MM.1S (cell line): ENCODE measurements around the gene MSANTD1.

ENCODE experiments used
- DNase-seq: peaks from one replicate; pipeline ENCODE4 v3.0.0-alpha.2; 2015
- H2AFZ ChIP-seq: fragments of 300-600 bp; sonication (generic); 2 replicates; pipeline ENCODE4 v1.6.0; 2016; ENCODE audit warnings: antibody characterized with exemption, low read length
- H3F3A ChIP-seq: fragments of 300-600 bp; sonication (generic); 2 replicates; pipeline ENCODE4 v1.6.1; 2016; ENCODE audit warnings: mild to moderate bottlenecking, antibody characterized with exemption, low read length, moderate library complexity, mixed read lengths; ENCODE audit not compliant: insufficient read depth
- H3K27ac ChIP-seq: fragments of 300-600 bp; sonication (generic); 2 replicates; pipeline ENCODE4 v1.5.1; 2016; ENCODE audit warnings: mild to moderate bottlenecking, low read length
- H3K27me3 ChIP-seq: fragments of 300-600 bp; sonication (generic); replicated peaks from 2 replicates; pipeline ENCODE4 v1.6.0; 2016; ENCODE audit warnings: low read length; ENCODE audit not compliant: insufficient read depth
- H3K36me3 ChIP-seq: fragments of 300-600 bp; sonication (generic); replicated peaks from 2 replicates; pipeline ENCODE4 v1.6.1; 2016; ENCODE audit warnings: mild to moderate bottlenecking, low read length, mixed read lengths; ENCODE audit not compliant: insufficient read depth
- H3K4me1 ChIP-seq: fragments of 300-600 bp; sonication (generic); 2 replicates; pipeline ENCODE4 v1.6.1; 2016; ENCODE audit warnings: low read length, mixed read lengths
- H3K4me2 ChIP-seq: fragments of 300-600 bp; sonication (generic); 2 replicates; pipeline ENCODE4 v1.6.0; 2016; ENCODE audit warnings: low read depth, low read length
- H3K4me3 ChIP-seq: fragments of 300-600 bp; sonication (generic); 2 replicates; pipeline ENCODE4 v1.5.1; 2016; ENCODE audit warnings: low read length, mixed read lengths
- H3K79me2 ChIP-seq: fragments of 300-600 bp; sonication (generic); 2 replicates; pipeline ENCODE4 v1.6.1; 2016; ENCODE audit warnings: mixed run types, low read length, mixed read lengths
- H3K9ac ChIP-seq: fragments of 300-600 bp; sonication (generic); 2 replicates; pipeline ENCODE4 v1.6.1; 2016; ENCODE audit warnings: low read length, mixed read lengths
- H3K9me2 ChIP-seq: fragments of 300-600 bp; sonication (generic); replicated peaks from 2 replicates; pipeline ENCODE4 v1.6.1; 2016; ENCODE audit warnings: mild to moderate bottlenecking, low read length, mixed read lengths; ENCODE audit not compliant: insufficient read depth
- H3K9me3 ChIP-seq: fragments of 300-600 bp; sonication (generic); replicated peaks from 2 replicates; pipeline ENCODE4 v1.6.1; 2016; ENCODE audit warnings: mild to moderate bottlenecking, low read length, mixed read lengths; ENCODE audit not compliant: insufficient read depth
- H4K20me1 ChIP-seq: fragments of 300-600 bp; sonication (generic); 2 replicates; pipeline ENCODE4 v1.6.1; 2016; ENCODE audit warnings: mild to moderate bottlenecking, low read length, moderate library complexity, mixed read lengths; ENCODE audit not compliant: insufficient read depth
- EZH2 ChIP-seq: fragments of 300-600 bp; sonication (generic); optimal IDR thresholded peaks from 2 replicates; pipeline ENCODE3; 2017; ENCODE audit warnings: low read depth, mild to moderate bottlenecking, antibody characterized with exemption, low read length, mixed read lengths
- EZH2phosphoT487 ChIP-seq: fragments of 300-600 bp; sonication (generic); IDR thresholded peaks from 2 replicates; pipeline ENCODE4 v1.6.1; 2018; ENCODE audit warnings: antibody characterized with exemption, low read length
- TF ChIP-seq, protein P1 (sequence below): fragments of 300-600 bp; sonication (generic); IDR thresholded peaks from 2 replicates; pipeline ENCODE4 v1.5.1; 2016; ENCODE audit warnings: antibody characterized with exemption, low read length, mixed read lengths

The MSANTD1 gene

DNA sequence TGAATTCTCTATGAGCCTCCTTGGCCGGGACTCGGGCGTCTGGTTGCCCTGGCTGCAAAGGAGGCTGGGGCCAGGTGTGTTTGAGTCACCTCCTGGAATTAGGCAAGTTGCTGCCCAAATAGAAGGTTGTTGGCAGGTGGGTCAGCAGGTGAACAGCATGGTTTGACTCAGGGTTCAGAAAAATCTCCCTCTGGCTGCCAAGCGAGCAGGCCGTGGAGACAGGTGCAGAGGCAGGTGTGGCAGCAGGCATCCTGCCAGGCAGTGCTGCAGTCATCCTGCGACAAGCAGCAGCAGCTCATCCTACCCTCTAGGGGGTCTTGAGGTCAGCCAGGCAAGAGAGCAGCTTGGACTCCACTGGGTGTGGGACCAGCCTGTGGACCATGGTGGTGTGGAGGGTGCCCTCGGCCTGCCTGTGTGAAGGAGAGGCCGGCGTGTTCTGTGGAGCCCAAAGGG is 8.2 kb downstream of the MSANTD1 start:
- no peak for DNase-seq
- Histone ChIP-seq H3K9me2 (no peaks in the 10 kb centered on the region), H3F3A (no peaks in the 10 kb centered on the region), H3K27ac (no peak overlapping the region), H3K9me3 (no peaks in the 10 kb centered on the region), H3K79me2 (no peaks in the 10 kb centered on the region), H3K4me2 (no peak overlapping the region), H2AFZ (no peak overlapping the region), H4K20me1 (no peaks in the 10 kb centered on the region), H3K36me3 (no peaks in the 10 kb centered on the region), H3K27me3 (peaks cover 35% of the 10 kb centered on the region), H3K4me1 (no peaks in the 10 kb centered on the region), H3K4me3 (no peak overlapping the region), H3K9ac (no peak overlapping the region)
- TF ChIP-seq, protein P1, sequence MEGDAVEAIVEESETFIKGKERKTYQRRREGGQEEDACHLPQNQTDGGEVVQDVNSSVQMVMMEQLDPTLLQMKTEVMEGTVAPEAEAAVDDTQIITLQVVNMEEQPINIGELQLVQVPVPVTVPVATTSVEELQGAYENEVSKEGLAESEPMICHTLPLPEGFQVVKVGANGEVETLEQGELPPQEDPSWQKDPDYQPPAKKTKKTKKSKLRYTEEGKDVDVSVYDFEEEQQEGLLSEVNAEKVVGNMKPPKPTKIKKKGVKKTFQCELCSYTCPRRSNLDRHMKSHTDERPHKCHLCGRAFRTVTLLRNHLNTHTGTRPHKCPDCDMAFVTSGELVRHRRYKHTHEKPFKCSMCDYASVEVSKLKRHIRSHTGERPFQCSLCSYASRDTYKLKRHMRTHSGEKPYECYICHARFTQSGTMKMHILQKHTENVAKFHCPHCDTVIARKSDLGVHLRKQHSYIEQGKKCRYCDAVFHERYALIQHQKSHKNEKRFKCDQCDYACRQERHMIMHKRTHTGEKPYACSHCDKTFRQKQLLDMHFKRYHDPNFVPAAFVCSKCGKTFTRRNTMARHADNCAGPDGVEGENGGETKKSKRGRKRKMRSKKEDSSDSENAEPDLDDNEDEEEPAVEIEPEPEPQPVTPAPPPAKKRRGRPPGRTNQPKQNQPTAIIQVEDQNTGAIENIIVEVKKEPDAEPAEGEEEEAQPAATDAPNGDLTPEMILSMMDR: no peak
- TF ChIP-seq EZH2phosphoT487: no peak
- TF ChIP-seq EZH2: no peak

DNA sequence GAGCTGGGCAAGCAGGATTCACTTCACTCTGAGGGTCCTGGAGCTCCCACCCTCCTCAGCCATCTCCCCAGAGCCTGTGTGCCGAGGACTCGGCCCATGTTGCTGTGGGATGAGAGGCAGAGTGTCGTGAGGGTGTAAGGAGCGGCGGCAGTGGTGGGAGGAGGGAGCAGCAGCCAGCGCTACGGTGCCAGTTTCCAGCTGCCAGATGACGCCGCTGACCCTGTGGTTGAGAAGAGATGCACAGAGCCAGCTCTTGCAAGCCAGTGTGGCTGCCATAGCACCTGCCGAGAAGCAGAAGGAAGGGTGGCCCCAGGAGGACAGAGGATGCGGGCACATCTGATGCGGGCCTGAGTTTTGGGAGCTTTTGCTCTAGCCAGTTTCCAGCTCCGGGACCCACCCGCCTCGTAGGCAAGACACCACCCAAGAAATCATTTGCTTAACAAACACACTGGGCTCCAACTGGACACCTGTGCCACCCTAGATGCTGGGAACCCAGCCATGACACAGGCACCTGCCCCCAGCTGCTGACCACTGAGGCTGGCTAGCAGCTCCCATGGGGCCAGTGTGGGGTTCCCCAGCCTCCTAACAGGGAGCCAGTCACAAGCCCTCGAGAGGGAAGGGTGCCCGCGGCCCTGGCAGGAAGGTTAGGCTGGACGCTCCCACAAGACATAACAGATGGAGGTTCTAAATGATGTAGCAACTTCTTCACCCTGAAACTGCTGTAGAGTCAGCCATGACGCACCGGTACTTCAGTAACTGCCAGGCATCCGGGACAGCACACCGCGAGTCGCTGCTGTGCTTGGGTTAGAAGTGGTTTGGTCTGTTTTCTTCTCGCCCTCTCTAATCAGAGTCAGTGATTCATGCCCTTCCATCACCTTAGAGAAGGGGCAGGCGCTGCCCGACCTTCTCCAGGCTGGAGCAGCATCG is 8.9 kb downstream of the MSANTD1 start:
- no peak overlapping the region for H3K9ac ChIP-seq
- H3K4me2 ChIP-seq: no peak overlapping the region
- no peaks in the 10 kb centered on the region for H3K4me1 ChIP-seq
- H2AFZ ChIP-seq: no peak overlapping the region
- H3K9me3 ChIP-seq: no peaks in the 10 kb centered on the region
- no peaks in the 10 kb centered on the region for H3K9me2 ChIP-seq
- TF ChIP-seq, protein P1: no peak
- TF ChIP-seq EZH2phosphoT487 (no peak), EZH2 (no peak)
- H3K36me3 ChIP-seq: no peaks in the 10 kb centered on the region
- no peak overlapping the region for H3K4me3 ChIP-seq
- no peak for DNase-seq
- H3K27ac ChIP-seq: no peak overlapping the region
- H4K20me1 ChIP-seq: no peaks in the 10 kb centered on the region
- peaks cover 42% of the 10 kb centered on the region for H3K27me3 ChIP-seq
- H3K79me2 ChIP-seq: no peaks in the 10 kb centered on the region
- no peaks in the 10 kb centered on the region for H3F3A ChIP-seq

DNA sequence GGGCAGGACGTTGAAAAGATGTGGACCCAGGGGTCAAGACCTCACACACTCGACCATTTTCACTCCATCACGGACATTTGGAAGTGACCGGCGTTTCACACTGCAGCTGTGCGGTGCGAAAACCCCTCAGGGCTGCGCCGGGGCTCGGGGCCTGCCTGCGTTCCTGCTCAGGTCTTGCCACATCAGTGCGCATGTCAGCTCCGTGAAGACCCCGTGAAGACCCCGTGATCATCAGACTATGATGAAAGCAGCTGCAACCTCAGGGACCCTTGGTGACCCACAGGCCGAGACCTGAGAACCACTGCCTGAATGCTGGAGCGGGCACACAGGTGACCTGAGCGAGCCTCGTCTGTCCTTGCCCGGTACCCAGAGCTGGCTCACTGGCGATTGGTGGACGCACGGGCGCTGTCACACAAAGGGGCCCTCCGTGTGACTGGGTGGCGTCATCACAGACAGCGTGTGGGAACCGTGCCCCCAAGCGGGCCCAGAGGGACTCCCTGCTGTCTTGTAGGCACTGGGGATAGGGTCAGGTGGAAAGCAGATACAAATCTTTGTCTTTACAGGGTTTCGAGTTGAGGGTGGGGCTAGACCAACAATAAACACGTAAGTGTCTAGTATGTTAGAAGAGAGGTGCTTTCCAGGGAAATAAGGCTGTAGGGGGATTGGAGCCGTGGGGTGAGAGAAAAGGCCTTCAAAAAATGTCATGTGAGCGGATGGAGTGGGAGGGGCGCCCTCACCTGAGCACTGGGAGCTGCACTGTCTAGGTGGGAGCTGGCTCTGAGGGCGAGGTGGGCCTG is 12.7 kb downstream of the MSANTD1 start:
- no peak overlapping the region for H3K4me2 ChIP-seq
- no peaks in the 10 kb centered on the region for H3K9me2 ChIP-seq
- no peaks in the 10 kb centered on the region for H3F3A ChIP-seq

More for the DNA sequence above, 12.7 kb downstream of the MSANTD1 start:
- no peaks in the 10 kb centered on the region for H3K9me3 ChIP-seq
- no peak for DNase-seq
- no peak overlapping the region for H3K9ac ChIP-seq
- no peak overlapping the region for H3K27ac ChIP-seq
- no peaks in the 10 kb centered on the region for H3K4me1 ChIP-seq
- no peaks in the 10 kb centered on the region for H4K20me1 ChIP-seq
- H2AFZ ChIP-seq: no peak overlapping the region
- TF ChIP-seq, protein P1: no peak
- no peak for TF ChIP-seq EZH2
- TF ChIP-seq EZH2phosphoT487: no peak
- no peak overlapping the region for H3K4me3 ChIP-seq
- H3K36me3 ChIP-seq: no peaks in the 10 kb centered on the region
- peaks cover 67% of the 10 kb centered on the region for H3K27me3 ChIP-seq
- H3K79me2 ChIP-seq: no peaks in the 10 kb centered on the region
